COLO829 (cell line): ENCODE measurements around the gene IER5L.

ENCODE experiments used
- DNase-seq: peaks from one replicate; pipeline ENCODE4 v3.0.0; 2012; ENCODE audit warnings: low spot score

IER5L gene

GRCh38 chr9:129177791-129178567 is at the start of gene IER5L:
Gene IER5L (minus strand): TSS chr9:129178261. CDS start chr9:129178052, 209 bp downstream.
- DNase-seq, result peak; percentile 100

- DNase-seq, result no peak
These were observed 49.8 kb upstream of the IER5L start for GRCh38 chr9:129227843-129228189.

- no peak for DNase-seq
These were observed 47.8 kb upstream of the IER5L start for GRCh38 chr9:129225815-129226214.

GRCh38 chr9:129225490-129225778 is 47.4 kb upstream of the IER5L start:
- DNase-seq, result no peak

- no peak for DNase-seq
These were observed 46.8 kb upstream of the IER5L start for GRCh38 chr9:129224618-129225489.

GRCh38 chr9:129223551-129224208 is 45.6 kb upstream of the IER5L start:
- no peak for DNase-seq

- DNase-seq, result no peak
These were observed 44.8 kb upstream of the IER5L start for GRCh38 chr9:129222819-129223218.

- no peak for DNase-seq
These were observed 44.0 kb upstream of the IER5L start for GRCh38 chr9:129221979-129222635.

- DNase-seq, result no peak
These were observed 43.2 kb upstream of the IER5L start for GRCh38 chr9:129221233-129221632.

- no peak for DNase-seq
These were observed 42.7 kb upstream of the IER5L start for GRCh38 chr9:129220771-129221170.

- no peak for DNase-seq
These were observed 40.9 kb upstream of the IER5L start for GRCh38 chr9:129218918-129219317.

GRCh38 chr9:129218272-129218625 is 40.2 kb upstream of the IER5L start:
- no peak for DNase-seq

GRCh38 chr9:129213551-129213950 is 35.5 kb upstream of the IER5L start:
- no peak for DNase-seq

GRCh38 chr9:129211686-129212085 is 33.6 kb upstream of the IER5L start:
- DNase-seq, result no peak

- DNase-seq, result no peak
These were observed 32.1 kb upstream of the IER5L start for GRCh38 chr9:129210125-129210524.

GRCh38 chr9:129209580-129209979 is 31.5 kb upstream of the IER5L start:
- no peak for DNase-seq

- DNase-seq, result no peak
These were observed 31.0 kb upstream of the IER5L start for GRCh38 chr9:129209109-129209508.

- DNase-seq, result no peak
These were observed 30.4 kb upstream of the IER5L start for GRCh38 chr9:129208207-129209032.

- DNase-seq, result no peak
These were observed 28.8 kb upstream of the IER5L start for GRCh38 chr9:129206905-129207304.

GRCh38 chr9:129206401-129206800 is 28.3 kb upstream of the IER5L start:
- DNase-seq, result no peak

GRCh38 chr9:129204840-129205239 is 26.8 kb upstream of the IER5L start:
- DNase-seq, result no peak

GRCh38 chr9:129203556-129203909 is 25.5 kb upstream of the IER5L start:
- DNase-seq, result no peak
